Fibroblast of villous mesenchyme (primary cell): ENCODE measurements around the gene CD96. TPM values are rescaled to one million over a fixed set of nuclear protein-coding genes. Genes with fewer than 3 reads are reported as not detected.

Experiments used
- DNase-seq: peaks from one replicate; pipeline ENCODE4 v3.0.0-alpha.2; 2010; ENCODE audit warnings: low read depth
- H3K4me3 ChIP-seq: 2 replicates; pipeline ENCODE4 v1.5.1; 2011; ENCODE audit warnings: low read depth, mild to moderate bottlenecking, low read length
- CTCF ChIP-seq: IDR thresholded peaks from 2 replicates; pipeline ENCODE4 v1.5.1; 2012; ENCODE audit warnings: low read depth, mild to moderate bottlenecking, low read length; ENCODE audit not compliant: insufficient read depth
- total RNA-seq: library from RNA; depleted of rRNA; stranded (reverse); fragments of >200 nt; gene quantifications from 2 replicates; pipeline ENCODE4 v1.2.3, GENCODE V29; 2012

CD96 gene
- total RNA-seq, 1 donor = not detected

GRCh38 chr3:111616417-111617105 lies 74.6 kb downstream of the CD96 start:
- no peak for DNase-seq
- no peak overlapping the region for H3K4me3 ChIP-seq
- TF ChIP-seq CTCF = no peak

- DNase-seq = no peak
- TF ChIP-seq CTCF = no peak
- no peak overlapping the region for H3K4me3 ChIP-seq
These were observed 75.4 kb downstream of the CD96 start for GRCh38 chr3:111617406-111617805.

- DNase-seq = no peak
- no peak overlapping the region for H3K4me3 ChIP-seq
- no peak for TF ChIP-seq CTCF
These were observed 76.1 kb downstream of the CD96 start for GRCh38 chr3:111617912-111618601.

- H3K4me3 ChIP-seq = no peak overlapping the region
- no peak for DNase-seq
- no peak for TF ChIP-seq CTCF
These were observed 76.9 kb downstream of the CD96 start for GRCh38 chr3:111618945-111619344.

- H3K4me3 ChIP-seq = no peak overlapping the region
- DNase-seq = no peak
- TF ChIP-seq CTCF = no peak
These were observed 77.8 kb downstream of the CD96 start for GRCh38 chr3:111619833-111620232.

GRCh38 chr3:111621535-111621934 lies 79.5 kb downstream of the CD96 start:
- TF ChIP-seq CTCF = peak; percentile 38
- no peak for DNase-seq
- H3K4me3 ChIP-seq = no peak overlapping the region
